Gastroesophageal sphincter (tissue), 3 donors: ENCODE results near the gene DROSHA.

Source experiments
- CTCF ChIP-seq, 4 experiments: fragments of 200-600 bp in 2 of 4; fragments of 450-650 bp in 2 of 4; sonication (generic) in 1 of 4; IDR thresholded peaks; one replicate each; pipeline ENCODE4 v1.5.1; 2017 to 2019; ENCODE audit warnings: antibody characterized with exemption in 4 of 4, mild to moderate bottlenecking in 2 of 4, moderate library complexity in 2 of 4
- EP300 ChIP-seq: sonication (generic); formaldehyde crosslinking; IDR thresholded peaks from one replicate; pipeline ENCODE4 v1.6.1; 2017; ENCODE audit warnings: antibody characterized with exemption, mild to moderate bottlenecking
- POLR2A ChIP-seq, 2 donors: fragments of 450-650 bp; IDR thresholded peaks; one replicate each; pipeline ENCODE4 v1.6.1; 2017; ENCODE audit warnings: antibody characterized with exemption in 2 of 2, mild to moderate bottlenecking in 2 of 2, moderate library complexity in 1 of 2
- POLR2AphosphoS5 ChIP-seq: sonication (generic); formaldehyde crosslinking; IDR thresholded peaks from one replicate; pipeline ENCODE4 v1.6.1; 2017; ENCODE audit warnings: antibody characterized with exemption

- TF ChIP-seq POLR2A (IDR thresholded peaks at IDR 0.05), result no peak
- no peak for TF ChIP-seq CTCF (IDR thresholded peaks at IDR 0.05)
- no peak for TF ChIP-seq EP300
- no peak for TF ChIP-seq POLR2AphosphoS5
Measured at GRCh38 chr5:31452314-31452713, 79.6 kb downstream of the DROSHA start.
